Measurements from ENCODE around the gene TRAT1.
A peak's percentile ranks its signal among the peaks of the same experiment; 100 is the strongest.
"Not testable (repeated sequence)": the region's sequence is repeated elsewhere in the genome, so short reads cannot be mapped to it uniquely, and the experiment has no call there.

Gene TRAT1

GRCh38 chr3:108822123-108822897 is at the start of gene TRAT1:
TRAT1 (plus strand) TSS chr3:108822786; CDS start chr3:108822928, 142 bp downstream.
- DNase-seq, result peak; percentile 52

- DNase-seq, result no peak
Measured at GRCh38 chr3:108775649-108776048, 46.9 kb upstream of the TRAT1 start.

- no peak for DNase-seq
Measured at GRCh38 chr3:108779496-108779895, 43.1 kb upstream of the TRAT1 start.

- peak; percentile 35 for DNase-seq
Measured at GRCh38 chr3:108780235-108780634, 42.4 kb upstream of the TRAT1 start.

- no peak for DNase-seq
Measured at GRCh38 chr3:108791473-108791872, 31.1 kb upstream of the TRAT1 start.

GRCh38 chr3:108804437-108804836 is 18.1 kb upstream of the TRAT1 start:
- DNase-seq, result no peak

GRCh38 chr3:108804966-108805365 is 17.6 kb upstream of the TRAT1 start:
- no peak for DNase-seq

- peak; percentile 73 for DNase-seq
Measured at GRCh38 chr3:108806316-108806715, 16.3 kb upstream of the TRAT1 start.

- DNase-seq, result peak; percentile 80
Measured at GRCh38 chr3:108818404-108818803, 4.2 kb upstream of the TRAT1 start.

- DNase-seq, result no peak
Measured at GRCh38 chr3:108820586-108820985, 2.0 kb upstream of the TRAT1 start.

- no peak for DNase-seq
Measured at GRCh38 chr3:108823227-108823626, 641 bp downstream of the TRAT1 start.

GRCh38 chr3:108823803-108824202 is 1.2 kb downstream of the TRAT1 start:
- not testable (repeated sequence) for DNase-seq

GRCh38 chr3:108826309-108827187 is 4.0 kb downstream of the TRAT1 start:
- DNase-seq, result no peak

- DNase-seq, result no peak
Measured at GRCh38 chr3:108830381-108830780, 7.8 kb downstream of the TRAT1 start.

- no peak for DNase-seq
Measured at GRCh38 chr3:108830991-108831614, 8.5 kb downstream of the TRAT1 start.

GRCh38 chr3:108833611-108834010 is 11.0 kb downstream of the TRAT1 start:
- DNase-seq, result no peak

GRCh38 chr3:108834551-108834950 is 12.0 kb downstream of the TRAT1 start:
- peak; percentile 53 for DNase-seq

- DNase-seq, result peak; percentile 62
Measured at GRCh38 chr3:108835101-108835500, 12.5 kb downstream of the TRAT1 start.

- DNase-seq, result peak; percentile 41
Measured at GRCh38 chr3:108838436-108838835, 15.8 kb downstream of the TRAT1 start.

- no peak for DNase-seq
Measured at GRCh38 chr3:108845709-108846293, 23.2 kb downstream of the TRAT1 start.

- DNase-seq, result no peak
Measured at GRCh38 chr3:108847187-108847586, 24.6 kb downstream of the TRAT1 start.

- DNase-seq, result no peak
Measured at GRCh38 chr3:108849075-108849474, 26.5 kb downstream of the TRAT1 start.

GRCh38 chr3:108861401-108861800 is 38.8 kb downstream of the TRAT1 start:
- DNase-seq, result no peak
